NCI-H510A (cell line): Measurements from ENCODE around the gene CSNK1E.
"Not testable (repeated sequence)": the region's sequence is repeated elsewhere in the genome, so short reads cannot be mapped to it uniquely, and the experiment has no call there.

Experiments
- DNase-seq: peaks from one replicate; lab custom pipeline; 2025; lab: John Stamatoyannopoulos, UW

Gene CSNK1E

GRCh38 chr22:38317122-38317994, at the start of gene CSNK1E:
CSNK1E (minus strand) TSS chr22:38317433; CDS start chr22:38314157, 3,276 bp downstream.
- peak; percentile 40 for DNase-seq

GRCh38 chr22:38365829-38366228, 48.6 kb upstream of the CSNK1E start:
- DNase-seq = not testable (repeated sequence)

GRCh38 chr22:38365174-38365573, 47.9 kb upstream of the CSNK1E start:
- not testable (repeated sequence) for DNase-seq

GRCh38 chr22:38360560-38360959, 43.3 kb upstream of the CSNK1E start:
- DNase-seq = not testable (repeated sequence)

GRCh38 chr22:38359817-38360216, 42.6 kb upstream of the CSNK1E start:
- DNase-seq = not testable (repeated sequence)

GRCh38 chr22:38357971-38358370, 40.7 kb upstream of the CSNK1E start:
- DNase-seq = not testable (repeated sequence)

- no peak for DNase-seq
Measured at GRCh38 chr22:38355275-38355674, 38.0 kb upstream of the CSNK1E start.

- no peak for DNase-seq
Measured at GRCh38 chr22:38353701-38354100, 36.5 kb upstream of the CSNK1E start.

- DNase-seq = peak; percentile 7
Measured at GRCh38 chr22:38353142-38353629, 36.0 kb upstream of the CSNK1E start.

GRCh38 chr22:38352436-38352835, 35.2 kb upstream of the CSNK1E start:
- DNase-seq = no peak

GRCh38 chr22:38350444-38351359, 33.5 kb upstream of the CSNK1E start:
- DNase-seq = no peak

GRCh38 chr22:38348751-38349496, 31.7 kb upstream of the CSNK1E start:
- no peak for DNase-seq

- DNase-seq = peak; percentile 14
Measured at GRCh38 chr22:38347944-38348750, 30.9 kb upstream of the CSNK1E start.

- no peak for DNase-seq
Measured at GRCh38 chr22:38347181-38347943, 30.1 kb upstream of the CSNK1E start.

GRCh38 chr22:38346506-38346905, 29.3 kb upstream of the CSNK1E start:
- DNase-seq = no peak

GRCh38 chr22:38345782-38346181, 28.5 kb upstream of the CSNK1E start:
- DNase-seq = no peak

- not testable (repeated sequence) for DNase-seq
Measured at GRCh38 chr22:38339893-38340292, 22.7 kb upstream of the CSNK1E start.

- no peak for DNase-seq
Measured at GRCh38 chr22:38338772-38339379, 21.6 kb upstream of the CSNK1E start.

- no peak for DNase-seq
Measured at GRCh38 chr22:38336699-38337098, 19.5 kb upstream of the CSNK1E start.

- DNase-seq = no peak
Measured at GRCh38 chr22:38335077-38335476, 17.8 kb upstream of the CSNK1E start.
